NB4 (cell line): ENCODE measurements around the gene RPL29.

ENCODE experiments used
- MYC ChIP-seq: IDR thresholded peaks from 2 replicates; pipeline ENCODE4 v1.6.1; 2011; ENCODE audit warnings: low read depth, low read length
- POLR2A ChIP-seq: IDR thresholded peaks from 2 replicates; pipeline ENCODE4 v1.6.1; 2011; ENCODE audit warnings: mild to moderate bottlenecking; ENCODE audit not compliant: insufficient read length; ENCODE audit errors: extremely low read depth
- TF ChIP-seq, protein P1 (sequence below): IDR thresholded peaks from one replicate; pipeline ENCODE4 v1.5.1; 2012; ENCODE audit warnings: low read depth, low read length

DNA sequence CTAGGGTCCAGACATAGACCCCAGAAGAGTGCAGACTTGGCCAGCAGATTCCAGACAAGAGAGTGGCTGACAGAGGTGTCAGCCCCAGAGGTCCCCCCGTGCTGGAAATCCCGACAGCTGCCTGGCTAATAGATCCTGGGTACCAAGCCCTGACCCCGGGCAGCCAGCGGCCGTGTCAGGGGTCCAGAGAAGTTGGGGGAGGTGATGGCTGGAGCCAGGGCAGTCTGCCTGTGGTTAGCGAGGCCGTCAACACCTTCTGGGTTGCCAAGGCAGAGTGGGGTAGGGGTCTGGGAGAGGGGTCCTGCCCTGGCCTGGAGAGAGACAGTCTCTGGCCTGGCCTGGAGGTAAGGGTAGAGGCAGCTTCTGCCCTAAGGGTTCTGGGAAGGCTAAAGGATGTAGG lies 25.1 kb upstream of the RPL29 start:
- TF ChIP-seq, protein P1, sequence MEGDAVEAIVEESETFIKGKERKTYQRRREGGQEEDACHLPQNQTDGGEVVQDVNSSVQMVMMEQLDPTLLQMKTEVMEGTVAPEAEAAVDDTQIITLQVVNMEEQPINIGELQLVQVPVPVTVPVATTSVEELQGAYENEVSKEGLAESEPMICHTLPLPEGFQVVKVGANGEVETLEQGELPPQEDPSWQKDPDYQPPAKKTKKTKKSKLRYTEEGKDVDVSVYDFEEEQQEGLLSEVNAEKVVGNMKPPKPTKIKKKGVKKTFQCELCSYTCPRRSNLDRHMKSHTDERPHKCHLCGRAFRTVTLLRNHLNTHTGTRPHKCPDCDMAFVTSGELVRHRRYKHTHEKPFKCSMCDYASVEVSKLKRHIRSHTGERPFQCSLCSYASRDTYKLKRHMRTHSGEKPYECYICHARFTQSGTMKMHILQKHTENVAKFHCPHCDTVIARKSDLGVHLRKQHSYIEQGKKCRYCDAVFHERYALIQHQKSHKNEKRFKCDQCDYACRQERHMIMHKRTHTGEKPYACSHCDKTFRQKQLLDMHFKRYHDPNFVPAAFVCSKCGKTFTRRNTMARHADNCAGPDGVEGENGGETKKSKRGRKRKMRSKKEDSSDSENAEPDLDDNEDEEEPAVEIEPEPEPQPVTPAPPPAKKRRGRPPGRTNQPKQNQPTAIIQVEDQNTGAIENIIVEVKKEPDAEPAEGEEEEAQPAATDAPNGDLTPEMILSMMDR = no peak
- TF ChIP-seq POLR2A (no peak), MYC (no peak)
